ENCODE measurements around the gene AKIRIN2.
A peak's percentile ranks its signal among the peaks of the same experiment; 100 is the strongest.

Gene AKIRIN2

DNA sequence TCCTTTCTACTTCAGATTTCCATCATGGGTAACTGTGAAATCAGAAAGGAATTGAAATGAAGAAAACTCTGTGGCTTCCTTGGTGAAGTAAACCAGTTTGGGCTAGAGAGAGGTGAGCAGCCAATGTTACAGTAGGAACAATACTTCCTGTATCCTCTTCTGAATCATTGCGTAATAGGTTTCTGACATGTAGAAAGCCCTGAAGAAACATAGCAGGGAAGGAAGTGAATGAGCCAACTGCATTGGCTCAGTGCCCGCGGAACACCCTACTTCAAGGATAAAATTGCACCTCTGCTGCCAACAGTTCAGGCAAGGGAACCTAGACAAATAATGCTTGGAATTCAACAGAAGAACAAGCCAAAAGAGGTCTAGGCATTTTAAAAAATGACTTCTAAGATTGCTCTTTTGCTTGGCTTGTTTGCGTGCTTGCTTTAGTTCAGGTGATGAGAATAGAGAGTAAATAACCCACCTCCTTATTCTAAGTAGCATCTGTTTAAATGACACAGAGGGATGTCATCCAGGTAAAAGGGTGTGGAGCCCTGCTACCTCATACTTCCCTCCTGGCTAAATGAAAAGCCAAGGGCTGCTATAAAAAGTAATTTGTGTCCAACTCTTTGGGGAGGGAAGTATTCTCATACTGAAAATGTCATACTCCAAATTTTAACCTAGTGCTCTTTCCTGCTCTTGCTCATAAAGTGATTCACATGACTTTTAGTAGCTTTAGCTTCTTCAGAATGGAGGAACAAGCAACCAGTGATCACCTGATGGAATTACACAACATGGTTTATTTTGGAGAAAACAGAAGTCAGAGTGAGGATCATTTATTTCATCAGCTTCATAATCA is 30.0 kb upstream of the AKIRIN2 start:
- no peak for TF ChIP-seq EZH2phosphoT487 (IDR thresholded peaks at IDR 0.05; ENCODE audit: borderline replicate concordance)
- TF ChIP-seq, protein P1, sequence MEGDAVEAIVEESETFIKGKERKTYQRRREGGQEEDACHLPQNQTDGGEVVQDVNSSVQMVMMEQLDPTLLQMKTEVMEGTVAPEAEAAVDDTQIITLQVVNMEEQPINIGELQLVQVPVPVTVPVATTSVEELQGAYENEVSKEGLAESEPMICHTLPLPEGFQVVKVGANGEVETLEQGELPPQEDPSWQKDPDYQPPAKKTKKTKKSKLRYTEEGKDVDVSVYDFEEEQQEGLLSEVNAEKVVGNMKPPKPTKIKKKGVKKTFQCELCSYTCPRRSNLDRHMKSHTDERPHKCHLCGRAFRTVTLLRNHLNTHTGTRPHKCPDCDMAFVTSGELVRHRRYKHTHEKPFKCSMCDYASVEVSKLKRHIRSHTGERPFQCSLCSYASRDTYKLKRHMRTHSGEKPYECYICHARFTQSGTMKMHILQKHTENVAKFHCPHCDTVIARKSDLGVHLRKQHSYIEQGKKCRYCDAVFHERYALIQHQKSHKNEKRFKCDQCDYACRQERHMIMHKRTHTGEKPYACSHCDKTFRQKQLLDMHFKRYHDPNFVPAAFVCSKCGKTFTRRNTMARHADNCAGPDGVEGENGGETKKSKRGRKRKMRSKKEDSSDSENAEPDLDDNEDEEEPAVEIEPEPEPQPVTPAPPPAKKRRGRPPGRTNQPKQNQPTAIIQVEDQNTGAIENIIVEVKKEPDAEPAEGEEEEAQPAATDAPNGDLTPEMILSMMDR (conservative IDR thresholded peaks at IDR 0.05; ENCODE audit: low read length), result no peak
- Histone ChIP-seq H3K9me3 (ENCODE audit: insufficient read depth, low read depth, low read length) (no peaks in the 10 kb centered on the region), H3F3A (ENCODE audit: low read depth) (no peaks in the 10 kb centered on the region), H3K4me3 (ENCODE audit: low read length, poor library complexity, severe bottlenecking) (no peak overlapping the region), H2AFZ (ENCODE audit: low read length) (peak overlapping the region; percentile 61; the same call in 1 of the 2 replicates), H3K4me2 (ENCODE audit: low read depth, low read length, poor library complexity, severe bottlenecking) (peak overlapping the region; percentile 36), H3K4me1 (ENCODE audit: insufficient read depth, low read length, poor library complexity, severe bottlenecking) (peaks cover 7% of the 10 kb centered on the region), H4K20me1 (ENCODE audit: insufficient read depth, low read length, poor library complexity, severe bottlenecking) (no peaks in the 10 kb centered on the region), H3K9me2 (replicated peaks; ENCODE audit: low read depth, low read length) (no peaks in the 10 kb centered on the region), H3K9ac (ENCODE audit: low read depth, low read length, poor library complexity, severe bottlenecking) (no peak overlapping the region), H3K79me2 (ENCODE audit: insufficient read depth, low read length) (no peaks in the 10 kb centered on the region), H3K36me3 (ENCODE audit: insufficient read depth, low read length) (no peaks in the 10 kb centered on the region), H3K27me3 (ENCODE audit: insufficient read depth, low read length, poor library complexity, severe bottlenecking) (no peaks in the 10 kb centered on the region)

DNA sequence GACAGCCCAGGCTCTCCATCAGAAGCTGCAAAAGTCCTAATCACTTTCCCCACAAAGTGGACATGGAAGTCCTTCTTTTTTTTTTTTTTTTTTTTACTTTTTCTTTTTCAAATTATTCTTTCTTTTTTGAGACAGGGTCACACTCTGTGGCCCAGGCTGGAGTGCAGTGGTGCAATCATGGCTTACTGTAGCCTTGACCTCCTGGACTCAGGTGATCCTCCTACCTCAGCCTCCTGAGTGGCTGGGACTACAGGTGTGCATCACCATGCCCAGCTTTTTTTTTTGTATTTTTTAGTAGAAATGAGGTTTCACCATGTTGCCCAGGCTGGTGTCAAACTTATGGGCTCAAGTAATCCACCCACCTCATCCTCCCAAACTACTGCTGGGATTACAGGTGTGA is 29.0 kb upstream of the AKIRIN2 start:
- Histone ChIP-seq H3K36me3 (ENCODE audit: insufficient read depth, low read length) (no peaks in the 10 kb centered on the region), H3K4me2 (ENCODE audit: low read depth, low read length, poor library complexity, severe bottlenecking) (no peak overlapping the region), H3K4me3 (ENCODE audit: low read length, poor library complexity, severe bottlenecking) (no peak overlapping the region), H3F3A (ENCODE audit: low read depth) (no peaks in the 10 kb centered on the region), H4K20me1 (ENCODE audit: insufficient read depth, low read length, poor library complexity, severe bottlenecking) (no peaks in the 10 kb centered on the region), H3K9me3 (ENCODE audit: insufficient read depth, low read depth, low read length) (no peaks in the 10 kb centered on the region), H3K9me2 (replicated peaks; ENCODE audit: low read depth, low read length) (no peaks in the 10 kb centered on the region), H3K79me2 (ENCODE audit: insufficient read depth, low read length) (no peaks in the 10 kb centered on the region), H3K27me3 (ENCODE audit: insufficient read depth, low read length, poor library complexity, severe bottlenecking) (no peaks in the 10 kb centered on the region), H2AFZ (ENCODE audit: low read length) (no peak overlapping the region), H3K9ac (ENCODE audit: low read depth, low read length, poor library complexity, severe bottlenecking) (no peak overlapping the region), H3K4me1 (ENCODE audit: insufficient read depth, low read length, poor library complexity, severe bottlenecking) (peaks cover 7% of the 10 kb centered on the region)
- TF ChIP-seq, protein P1 (conservative IDR thresholded peaks at IDR 0.05; ENCODE audit: low read length), result no peak
- TF ChIP-seq EZH2phosphoT487 (IDR thresholded peaks at IDR 0.05; ENCODE audit: borderline replicate concordance), result no peak

DNA sequence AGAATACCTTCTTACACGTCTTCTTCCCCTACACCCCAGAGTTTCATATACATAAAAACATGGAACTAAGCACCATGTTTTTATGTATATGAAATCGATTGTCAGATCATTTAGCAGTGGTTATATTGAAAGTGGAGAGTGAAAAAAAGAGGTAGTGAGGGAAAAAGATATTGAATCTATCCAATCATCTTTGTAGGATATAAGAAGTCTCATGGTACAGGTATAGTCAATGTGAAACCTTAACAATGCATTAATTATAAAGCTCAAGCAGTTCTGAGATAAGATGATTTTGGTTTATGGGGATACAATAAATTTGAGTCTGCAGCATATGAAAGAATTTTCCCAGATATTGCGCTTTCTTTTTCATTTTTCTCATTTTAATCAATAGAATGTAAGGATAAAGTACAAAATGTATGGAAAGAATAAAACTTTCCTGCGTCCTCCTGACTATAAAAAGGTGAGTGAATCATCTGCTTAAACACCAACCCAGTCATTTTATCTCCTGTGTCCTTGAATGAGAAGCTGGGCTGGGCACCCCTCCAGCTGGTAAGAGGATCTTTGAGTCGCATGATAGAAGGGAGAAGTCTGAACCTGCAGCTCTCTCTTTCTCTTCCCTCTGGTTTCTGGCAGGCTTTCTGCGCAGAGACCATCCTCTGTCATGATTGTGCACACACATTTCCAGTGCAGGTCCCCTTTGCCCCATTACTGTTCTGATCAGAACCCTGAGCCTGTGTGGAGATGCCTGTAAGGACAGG is 28.1 kb upstream of the AKIRIN2 start:
- H3K79me2 ChIP-seq (ENCODE audit: insufficient read depth, low read length), result no peaks in the 10 kb centered on the region
- no peaks in the 10 kb centered on the region for H3F3A ChIP-seq (ENCODE audit: low read depth)
- H4K20me1 ChIP-seq (ENCODE audit: insufficient read depth, low read length, poor library complexity, severe bottlenecking), result no peaks in the 10 kb centered on the region
- H3K4me1 ChIP-seq (ENCODE audit: insufficient read depth, low read length, poor library complexity, severe bottlenecking), result peaks cover 7% of the 10 kb centered on the region
- no peaks in the 10 kb centered on the region for H3K36me3 ChIP-seq (ENCODE audit: insufficient read depth, low read length)
- H3K27me3 ChIP-seq (ENCODE audit: insufficient read depth, low read length, poor library complexity, severe bottlenecking), result no peaks in the 10 kb centered on the region
- H3K4me3 ChIP-seq (ENCODE audit: low read length, poor library complexity, severe bottlenecking), result no peak overlapping the region
- H3K9me2 ChIP-seq (replicated peaks; ENCODE audit: low read depth, low read length), result no peaks in the 10 kb centered on the region
- TF ChIP-seq, protein P1 (conservative IDR thresholded peaks at IDR 0.05; ENCODE audit: low read length), result no peak
- TF ChIP-seq EZH2phosphoT487 (IDR thresholded peaks at IDR 0.05; ENCODE audit: borderline replicate concordance), result no peak
- no peak overlapping the region for H3K4me2 ChIP-seq (ENCODE audit: low read depth, low read length, poor library complexity, severe bottlenecking)
- no peaks in the 10 kb centered on the region for H3K9me3 ChIP-seq (ENCODE audit: insufficient read depth, low read depth, low read length)
- no peak overlapping the region for H2AFZ ChIP-seq (ENCODE audit: low read length)
- H3K9ac ChIP-seq (ENCODE audit: low read depth, low read length, poor library complexity, severe bottlenecking), result no peak overlapping the region

Data from Loucy (cell line).